Heart right ventricle (tissue), 16 donors: ENCODE data around the gene ZCCHC4. TPM values are rescaled to one million over a fixed set of nuclear protein-coding genes. Genes with fewer than 3 reads are reported as not detected.

Experiments used
- ATAC-seq, 8 donors: fragments of 200-7000 bp; cut with Tn5 transposase; one replicate each; pipeline ENCODE4 v1.9.1; 2020; ENCODE audit warnings: mild to moderate bottlenecking in 8 of 8, moderate library complexity in 8 of 8, moderate number of reproducible peaks in 1 of 8
- DNase-seq, 2 donors: peaks; one replicate each; pipeline ENCODE4 v3.0.0-alpha.2; 2020
- H3K27ac ChIP-seq, 10 donors: fragments of 200-600 bp; sonication (generic) in 2 of 10; one replicate each; pipeline versions ENCODE4 v1.5.0 to v1.8.0; 2020 to 2022; ENCODE audit warnings: mild to moderate bottlenecking in 3 of 10
- H3K27me3 ChIP-seq, 7 donors: fragments of 200-600 bp; one replicate each; pipeline ENCODE4 v1.8.0; 2021 to 2022; ENCODE audit warnings: mild to moderate bottlenecking in 2 of 7
- H3K36me3 ChIP-seq, 9 donors: fragments of 200-600 bp; sonication (generic) in 1 of 9; one replicate each; pipeline versions ENCODE4 v1.5.0 to v1.8.0; 2020 to 2022; ENCODE audit warnings: mild to moderate bottlenecking in 2 of 9
- H3K4me1 ChIP-seq, 9 donors: fragments of 200-600 bp; sonication (generic) in 1 of 9; one replicate each; pipeline versions ENCODE4 v1.5.0 to v1.8.0; 2020 to 2022; ENCODE audit warnings: mild to moderate bottlenecking in 4 of 9
- H3K4me3 ChIP-seq, 10 donors: fragments of 200-600 bp; sonication (generic) in 2 of 10; one replicate each; pipeline versions ENCODE4 v1.5.0 to v1.8.0; 2020 to 2022; ENCODE audit warnings: mild to moderate bottlenecking in 7 of 10, moderate library complexity in 2 of 10
- H3K9me3 ChIP-seq, 11 donors: fragments of 200-600 bp in 10 of 11; sonication (generic) in 2 of 11; one replicate each; pipeline versions ENCODE4 v1.5.0 to v1.8.0; 2013 to 2022; ENCODE audit warnings: mild to moderate bottlenecking in 2 of 11, control low read depth in 1 of 11, moderate library complexity in 1 of 11
- CTCF ChIP-seq, 9 donors: fragments of 200-600 bp; sonication (generic) in 2 of 9; IDR thresholded peaks; one replicate each; pipeline versions ENCODE4 v1.5.0 to v1.8.0; 2021 to 2022; ENCODE audit warnings: antibody characterized with exemption in 9 of 9, mild to moderate bottlenecking in 5 of 9, moderate library complexity in 1 of 9
- WGBS, 2 donors: extraction: QIAGEN DNeasy Blood & Tissue Kit; methylation state at CpG; one replicate each; pipeline ENCODE4 v1.1.7; 2013; ENCODE audit warnings: inconsistent platforms in 1 of 2; 5-methylcytosine and 5-hydroxymethylcytosine counted together
- intact Hi-C, 10 donors: fragments of 100-400 bp; cut with DNase I; formaldehyde crosslinking; loops; one replicate each; pipeline versions ENCODE4 v1.11.1 to v1.14.2; 2022
- polyA plus RNA-seq, 2 donors: library from polyadenylated mRNA; stranded (reverse); fragments of 200-250 nt; gene quantifications; one replicate each; pipeline ENCODE4 v1.2.3, GENCODE V29; 2013
- total RNA-seq, 10 donors: library from RNA; stranded (reverse); fragmentation: NEBNext Ultra II Directional in 3 of 10; extraction: Animal tissue kit (Norgen Biotek cat#: 25700) in 3 of 10; gene quantifications; one replicate each; pipeline versions ENCODE4 v1.2.1 to v1.2.4, GENCODE V29; 2021 to 2023
- donor health status: Arrhythmogenic right ventricular cardiomyopathy.
- donor health status: ischemic (EF 13 %, LVEDD 7.1; RV severe dilation, severe dysfunction).
- donor health status: healthy with polysubstance abuse.
- donor health status: DM: no; HTN: yes; CAD: no.
- donor health status: DM: no; HTN: no; CAD: no.
- donor health status: ischemic (EF 25% LVEDD 6.9; RV normal size, moderate dysfunction).
- donor health status: ischemic (EF 25% LVEDD 5.7; RV mildly dilated, moderate dysfunction).
- donor health status: healthy.
- donor health status: DM: yes; HTN: yes; CAD: no.
- donor health status: Ischemic cardiomyopathy.
- donor health status: ischemic (EF 35%, LVEDD 5.7; RV mildly dilated, moderate dysfunction).
- donor health status: nonischemic (EF 11% LVEDD 7.7; RV severe dilation, severe dysfunction).
- donor health status: DM: yes; HTN: yes; CAD: no.
- donor health status: PGD.
- donor health status: ischemic (EF 29% LVEDD 5.4; RV normal size, mild dysfunction).
- donor health status: nonischemic (EF 23%, LVEDD 6.1; RV moderate dilation, normal function).

The ZCCHC4 gene
- total and polyA plus RNA-seq, 12 donors, result 3.8 to 10.9 (median 7.5) TPM

- DNase-seq, result peak; percentile 94 to 98
- intact Hi-C loops, result loop anchor here in 4 of 10 donors (10.0 kb wide), 3 partner anchors 142 to 202 kb away; partner anchors contain the start of gene PI4K2B (in 1 of the 4)
- TF ChIP-seq CTCF (IDR thresholded peaks at IDR 0.05), result peak in 4 of 9 donors; percentile 18 to 32 (median 28)
- H3K27me3 ChIP-seq, result no peaks in the 10 kb centered on the region
- H3K36me3 ChIP-seq, result peaks cover 0 to 24% (median 12%) of the 10 kb centered on the region in 9 donors
- H3K4me1 ChIP-seq, result peaks cover 0 to 33% (median 17%) of the 10 kb centered on the region in 9 donors
- ATAC-seq, result peak; percentile 97 to 99 (median 98)
- H3K27ac ChIP-seq, result peak within 1 kb of the TSS; percentile 22 to 90 (median 78)
- WGBS, 2 donors, result 0 to 1% methylated on average over 67 to 74 of the region's 74 CpGs
- peaks cover 0 to 8% (median 0%) of the 10 kb centered on the region in 11 donors for H3K9me3 ChIP-seq
- H3K4me3 ChIP-seq, result peak within 1 kb of the TSS; percentile 68 to 98 (median 90)
Observed at GRCh38 chr4:25376754-25377571, 64.4 kb downstream of the ZCCHC4 start, which contains the start of gene ANAPC4. Gene ANAPC4 (plus strand): TSS chr4:25377263. CDS start chr4:25377428, 165 bp downstream.

- Histone ChIP-seq H3K27me3 (no peaks in the 10 kb centered on the region), H3K4me1 (peaks cover 0 to 33% (median 17%) of the 10 kb centered on the region in 9 donors), H3K27ac (peak overlapping the region; percentile 22 to 90 (median 78)), H3K4me3 (peak overlapping the region; percentile 68 to 98 (median 90)), H3K36me3 (peaks cover 0 to 32% (median 12%) of the 10 kb centered on the region in 9 donors), H3K9me3 (peaks cover 0 to 8% (median 0%) of the 10 kb centered on the region in 11 donors)
- ATAC-seq (peak in 3 of 8 donors; percentile 10 to 42 (median 21)), DNase-seq (no peak)
- 19 to 20% methylated on average over 18 of the region's 18 CpGs for WGBS, 2 donors
- intact Hi-C loops, result loop anchor here in 4 of 10 donors (10.0 kb wide), 3 partner anchors 143 to 203 kb away; partner anchors contain the start of gene PI4K2B (in 1 of the 4)
- TF ChIP-seq CTCF (IDR thresholded peaks at IDR 0.05), result no peak
Observed at GRCh38 chr4:25377572-25378436, 65.2 kb downstream of the ZCCHC4 start.

- Histone ChIP-seq H3K4me3 (peak overlapping the region in 7 of 10 donors; percentile 82 to 98 (median 89)), H3K27ac (no peak overlapping the region), H3K27me3 (no peaks in the 10 kb centered on the region), H3K4me1 (peaks cover 0 to 33% (median 17%) of the 10 kb centered on the region in 9 donors), H3K36me3 (peaks cover 0 to 38% (median 12%) of the 10 kb centered on the region in 9 donors), H3K9me3 (peaks cover 0 to 8% (median 0%) of the 10 kb centered on the region in 11 donors)
- TF ChIP-seq CTCF (IDR thresholded peaks at IDR 0.05), result no peak
- intact Hi-C loops, result loop anchor here in 4 of 10 donors (10.0 kb wide), 3 partner anchors 144 to 204 kb away; partner anchors contain the start of gene PI4K2B (in 1 of the 4)
- ATAC-seq, result no peak
- no peak for DNase-seq
- whole genome bisulfite sequencing, 2 donors, result 85% methylated on average over 6 of the region's 6 CpGs
Observed at GRCh38 chr4:25378437-25378743, 65.8 kb downstream of the ZCCHC4 start.
